Stimulated activated naive CD4-positive, alpha-beta T cell treated with Interleukin-2 at 50 U/mL for 16 hours (primary cell): ENCODE data around the gene HOXB9.

Experiments used
- DNase-seq: peaks from one replicate; lab custom pipeline; 2025; lab: John Stamatoyannopoulos, UW

The HOXB9 gene

DNA sequence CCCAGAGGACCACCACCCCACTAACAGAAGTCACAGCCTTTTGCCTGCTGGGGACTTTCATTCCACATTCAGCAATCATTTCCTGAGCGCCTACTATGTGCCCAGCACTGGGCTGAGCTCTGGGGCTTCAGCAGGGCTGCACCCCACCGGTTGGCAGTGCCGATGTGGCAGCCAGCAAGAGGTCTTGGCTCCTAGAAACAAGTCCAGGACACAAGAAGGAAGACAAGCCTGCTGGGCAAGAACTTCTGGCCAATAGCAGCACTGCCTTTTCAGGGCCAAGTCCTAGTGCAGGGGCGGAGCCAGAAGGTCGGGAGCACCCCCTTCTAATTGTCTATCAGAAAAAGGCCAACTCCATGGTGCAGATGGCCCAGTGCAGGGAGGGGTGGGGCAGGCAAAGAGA, 13.0 kb upstream of the HOXB9 start:
- no peak for DNase-seq

DNA sequence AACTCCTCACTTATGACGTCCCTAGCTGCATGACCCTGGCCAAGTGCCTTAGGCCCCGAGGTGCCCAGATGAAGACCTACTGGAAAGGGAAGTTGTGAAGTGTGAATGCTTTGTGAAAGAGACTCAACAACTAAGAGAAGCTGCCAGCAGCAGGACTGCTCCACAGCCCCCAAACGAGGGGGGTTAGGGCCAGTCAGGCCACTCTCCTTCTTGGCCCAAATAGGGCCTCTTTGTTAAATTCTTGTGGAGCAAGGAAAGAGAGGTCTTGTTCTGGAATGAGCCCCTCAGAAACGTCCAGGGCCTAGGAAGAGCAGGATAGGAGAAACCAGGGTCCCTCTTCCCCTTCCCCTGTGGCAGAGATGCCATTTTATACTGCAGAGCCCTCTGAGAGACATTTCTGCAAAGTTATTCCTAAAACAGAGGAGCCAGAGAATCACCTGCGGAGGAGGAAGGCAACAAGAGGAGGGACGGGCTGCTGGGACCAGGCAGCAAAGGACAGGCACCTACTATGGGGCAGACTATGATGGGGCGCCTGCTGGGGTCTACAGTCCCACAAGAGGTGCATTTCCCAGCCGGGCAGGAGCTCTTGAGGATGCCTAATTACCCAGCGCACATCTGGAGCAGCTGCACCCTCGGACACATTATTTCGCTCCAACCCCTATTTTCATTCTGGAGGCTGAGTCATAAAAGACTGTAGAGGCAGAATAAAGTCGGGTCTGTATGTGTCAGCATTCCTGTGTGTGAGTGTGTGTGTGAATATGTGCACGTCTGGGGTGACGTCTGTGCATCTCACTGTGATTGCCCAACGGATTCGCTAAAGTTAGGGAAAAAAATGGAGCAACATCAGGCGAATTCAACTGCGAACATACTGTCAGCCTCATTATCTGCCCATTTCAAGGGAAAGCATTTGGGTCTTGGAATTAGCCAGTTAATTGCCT, 11.4 kb upstream of the HOXB9 start:
- no peak for DNase-seq

DNA sequence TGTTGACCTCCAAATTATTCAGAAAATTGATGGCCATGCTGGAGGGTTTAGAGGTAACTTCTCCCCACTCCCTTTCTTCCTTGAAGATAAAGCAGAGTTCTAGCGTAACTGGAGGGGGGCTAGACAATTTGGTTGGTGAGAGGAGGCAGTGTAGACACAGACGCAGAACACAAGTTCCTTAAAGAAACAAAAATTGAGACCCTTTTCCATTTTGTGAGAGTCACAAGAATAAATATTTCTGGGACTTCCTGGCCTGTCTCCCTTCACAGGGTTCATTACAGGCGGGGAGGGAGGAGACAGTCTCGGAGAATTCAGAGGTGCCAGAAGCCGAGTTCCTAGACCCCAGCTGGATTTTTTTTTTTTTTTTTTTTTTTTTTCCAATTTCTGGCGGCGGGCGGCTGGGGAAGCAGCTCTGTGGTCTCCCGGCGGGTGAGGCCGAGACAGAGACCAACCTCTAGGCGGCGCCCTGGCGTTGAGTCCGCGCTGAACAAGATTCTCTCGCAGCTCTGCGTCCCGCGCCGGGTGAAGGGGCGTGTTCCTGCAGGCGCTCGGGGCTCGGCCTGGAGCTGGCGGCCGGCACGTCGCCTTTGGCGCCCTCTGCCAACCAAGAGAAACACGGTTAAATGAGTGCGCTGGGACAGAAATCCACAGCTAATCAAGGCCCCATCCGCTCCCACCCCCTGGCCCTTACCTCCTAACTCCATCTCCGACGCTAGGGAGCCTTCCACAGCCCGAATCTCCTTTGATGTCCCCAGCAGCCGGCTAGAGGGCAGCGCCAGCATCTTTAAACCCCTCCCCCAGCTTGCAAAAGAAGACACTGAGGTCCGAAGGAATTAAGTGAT, 10.2 kb upstream of the HOXB9 start:
- DNase-seq: peak; percentile 49

DNA sequence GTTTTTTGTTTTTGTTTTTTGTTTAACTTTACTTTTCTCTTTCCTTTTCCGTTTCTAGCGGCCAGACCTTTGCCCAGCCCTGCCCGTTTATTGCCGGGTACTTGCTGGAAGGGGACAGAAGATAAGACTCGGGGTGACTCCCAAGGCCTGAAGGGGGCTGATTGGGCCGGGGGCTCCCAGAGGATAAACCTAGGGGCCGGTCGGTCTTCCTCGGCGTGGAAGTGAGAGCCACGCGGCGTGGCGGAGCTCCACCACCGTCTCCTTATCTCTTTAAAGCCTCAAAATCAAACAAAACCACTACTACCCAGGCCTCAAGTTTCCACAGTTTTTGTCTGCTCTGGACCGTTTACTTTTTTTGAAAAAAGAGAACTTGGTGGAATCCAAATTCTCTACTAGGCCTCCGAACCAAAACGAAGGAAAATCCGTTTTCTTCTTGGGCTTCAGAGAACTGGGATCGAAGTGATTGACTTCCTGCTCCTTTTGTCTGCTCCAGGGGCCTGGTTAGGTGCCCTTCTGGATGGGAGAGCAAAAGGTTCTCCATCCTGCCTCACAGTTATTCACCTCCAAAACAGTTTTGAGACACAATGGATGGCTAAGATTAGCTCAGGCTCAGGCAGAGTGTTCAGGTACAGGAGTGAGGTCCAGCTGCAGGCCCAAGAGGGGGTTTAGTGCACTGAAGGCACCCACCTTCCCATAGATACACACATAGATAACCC, 8.5 kb upstream of the HOXB9 start:
- DNase-seq: no peak

DNA sequence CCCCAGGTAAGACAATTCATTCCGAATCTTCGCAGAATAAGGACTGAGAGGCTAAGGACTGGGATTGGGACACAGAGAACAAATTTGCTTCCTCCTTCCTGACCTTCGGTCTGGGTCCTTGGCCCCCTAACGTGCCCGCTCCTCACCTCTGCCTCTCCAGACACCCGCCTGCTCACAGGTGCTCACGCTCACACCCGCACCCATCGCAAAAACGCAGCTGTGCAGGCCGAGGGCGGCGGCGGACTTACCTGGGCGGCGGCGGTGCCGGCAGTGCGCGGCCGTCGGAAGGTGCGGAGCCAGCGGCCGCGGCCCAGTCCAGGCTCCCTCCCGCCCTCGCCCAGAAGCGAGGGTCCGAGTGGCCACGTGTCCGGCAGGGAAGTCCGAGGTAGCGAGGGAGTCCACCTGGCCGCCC, 7.1 kb upstream of the HOXB9 start:
- DNase-seq: no peak

DNA sequence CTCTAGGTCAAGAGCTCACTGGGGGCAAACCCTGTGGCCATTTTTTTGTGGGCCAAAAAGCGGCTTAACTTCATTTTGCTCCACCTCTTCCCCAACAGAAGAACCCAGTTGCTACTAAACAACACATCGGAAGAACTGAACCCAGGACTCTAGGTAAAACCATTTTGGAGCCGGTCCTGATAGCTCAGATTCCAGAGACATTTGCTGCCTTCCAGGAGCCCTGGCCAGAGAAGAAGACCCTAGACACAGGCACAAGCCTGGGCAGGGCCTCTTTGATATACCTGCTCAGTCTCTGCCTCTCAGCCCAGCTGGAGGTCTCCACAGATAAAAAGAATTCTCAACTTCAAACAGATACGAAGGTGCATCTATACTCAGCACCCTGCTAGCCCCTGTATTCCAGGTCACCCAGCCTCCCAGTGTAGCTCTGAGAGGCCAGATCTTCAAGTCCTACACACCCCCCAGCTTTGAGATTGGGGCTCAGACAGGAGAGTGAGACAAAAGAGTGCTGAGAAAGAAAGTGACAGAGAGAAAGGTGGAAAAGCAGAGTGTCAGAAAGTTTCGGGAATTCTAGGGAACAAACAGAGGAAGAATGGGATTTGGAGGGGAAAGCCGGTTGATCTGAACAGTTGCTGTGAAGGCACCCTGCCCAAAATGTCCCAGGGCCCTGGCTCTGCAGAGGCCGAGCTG, 6.6 kb upstream of the HOXB9 start:
- DNase-seq: no peak

DNA sequence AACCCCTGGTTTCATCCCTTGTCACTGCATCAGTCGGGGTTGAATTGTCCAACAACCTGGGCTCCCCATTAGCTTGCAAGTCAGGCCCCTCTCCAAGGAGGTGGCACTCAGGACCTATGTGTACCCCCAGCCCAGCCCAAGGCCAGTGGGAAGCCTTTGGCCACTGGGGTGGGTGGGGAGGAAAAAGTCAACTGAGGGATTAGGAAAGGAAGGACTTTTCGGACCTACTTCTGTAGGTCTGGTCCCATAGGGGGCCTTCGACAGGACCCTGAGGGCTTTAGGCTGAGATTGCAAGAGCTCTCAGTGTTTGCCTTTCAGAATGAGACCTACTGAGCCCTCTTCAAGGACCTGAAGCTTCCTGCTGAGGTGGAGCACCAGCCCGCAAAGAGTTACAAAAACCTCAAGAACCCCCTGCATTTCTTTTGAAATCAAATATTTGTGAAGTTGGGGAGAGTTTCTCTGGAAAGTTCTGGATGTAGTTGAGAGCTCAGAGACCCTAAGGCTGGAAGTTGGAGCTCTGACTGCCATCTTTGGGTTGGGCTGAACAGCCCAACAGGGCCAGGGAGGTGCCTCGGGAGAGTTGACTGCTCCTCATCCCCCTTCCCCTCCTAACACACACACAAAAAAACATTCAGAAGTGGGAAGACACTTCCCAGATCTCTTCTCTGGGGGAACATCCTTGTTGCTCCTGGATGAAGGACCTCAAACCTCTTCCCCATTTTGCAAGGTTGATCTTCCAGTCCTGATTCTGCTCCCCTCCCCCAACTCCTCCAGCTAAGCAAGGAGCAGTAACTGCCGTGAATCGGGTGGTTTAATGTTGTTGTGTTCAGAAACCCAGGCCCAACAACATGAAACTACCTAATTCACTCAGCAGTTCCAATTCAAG, 5.8 kb upstream of the HOXB9 start:
- DNase-seq: no peak

DNA sequence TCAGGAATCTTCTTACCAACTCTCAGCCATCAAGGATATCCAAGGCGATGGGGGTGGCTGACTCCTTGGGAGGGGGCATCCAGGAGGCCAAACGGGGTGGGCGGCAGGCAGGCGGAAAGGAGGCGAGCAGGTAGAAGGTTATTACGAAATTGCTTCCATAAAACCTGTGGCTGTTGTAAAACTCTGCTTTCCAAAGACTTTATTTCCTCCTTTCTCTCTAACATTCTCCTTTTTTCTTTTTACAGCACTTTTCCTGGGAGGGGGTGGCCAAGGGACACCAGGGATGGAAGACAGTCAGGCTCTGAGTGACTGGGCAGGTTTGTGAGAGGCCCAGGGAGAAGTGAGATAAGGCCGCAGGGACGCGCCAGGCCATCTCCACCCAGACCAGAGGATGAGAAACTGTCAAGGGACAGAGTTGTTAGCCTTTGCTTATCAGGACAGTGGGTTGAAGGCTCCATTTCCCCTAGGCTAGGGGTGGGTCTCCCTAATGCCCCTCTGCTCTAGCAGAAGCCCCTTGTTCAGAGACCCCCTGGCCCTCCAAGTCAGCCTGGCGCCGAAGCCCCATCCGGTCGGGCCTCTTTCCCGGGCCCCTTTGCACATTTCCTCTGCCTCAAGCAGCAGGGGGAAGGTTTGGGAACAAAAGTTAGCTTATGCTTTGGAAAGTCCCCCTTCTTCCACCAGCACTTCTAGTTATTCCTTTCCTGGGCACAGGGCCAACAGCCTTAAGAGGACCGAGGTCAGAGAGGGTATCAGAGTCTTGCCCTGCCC, 5.0 kb upstream of the HOXB9 start:
- DNase-seq: no peak

DNA sequence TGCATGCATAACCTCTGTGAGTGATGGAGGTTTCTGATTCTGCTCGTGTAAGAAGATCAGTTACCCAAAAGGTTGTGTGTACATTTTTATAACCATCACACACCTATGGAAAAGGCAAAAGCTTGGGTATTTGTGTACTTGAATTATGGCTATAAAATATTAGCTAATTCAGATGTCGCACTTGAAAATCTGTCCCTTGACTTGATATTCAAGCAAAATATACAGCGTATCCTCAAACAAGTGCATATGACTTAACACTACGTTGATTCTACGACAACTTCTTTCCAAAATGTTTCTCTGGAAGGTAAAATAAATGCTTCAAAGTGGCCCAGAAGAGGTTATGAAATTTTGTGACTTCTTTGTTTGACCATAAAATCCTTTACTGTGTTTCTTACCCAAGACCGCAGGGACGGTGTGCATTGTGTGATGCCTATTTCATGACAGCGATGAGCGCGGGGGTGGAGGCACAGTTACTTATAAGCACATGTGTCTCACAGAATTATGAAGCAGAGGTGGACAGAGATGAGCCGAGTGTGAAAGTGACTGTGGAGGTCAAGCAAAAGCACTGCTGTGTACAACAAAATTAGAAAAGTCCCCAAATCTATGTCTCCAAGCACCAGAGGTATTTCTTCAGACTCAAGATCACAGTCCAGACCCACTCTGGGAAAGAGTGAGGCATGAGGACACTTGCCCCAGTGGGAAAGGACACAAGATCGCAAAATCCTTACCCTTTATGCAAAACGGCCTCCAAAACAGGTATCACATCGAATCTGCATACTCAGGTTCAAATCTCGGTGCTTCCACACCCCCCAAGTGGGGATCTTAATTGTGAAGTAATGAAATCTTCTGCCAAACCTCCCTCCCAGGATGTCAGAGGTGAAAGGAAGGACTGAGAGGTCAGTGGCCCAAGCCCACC, 4.1 kb upstream of the HOXB9 start:
- no peak for DNase-seq

DNA sequence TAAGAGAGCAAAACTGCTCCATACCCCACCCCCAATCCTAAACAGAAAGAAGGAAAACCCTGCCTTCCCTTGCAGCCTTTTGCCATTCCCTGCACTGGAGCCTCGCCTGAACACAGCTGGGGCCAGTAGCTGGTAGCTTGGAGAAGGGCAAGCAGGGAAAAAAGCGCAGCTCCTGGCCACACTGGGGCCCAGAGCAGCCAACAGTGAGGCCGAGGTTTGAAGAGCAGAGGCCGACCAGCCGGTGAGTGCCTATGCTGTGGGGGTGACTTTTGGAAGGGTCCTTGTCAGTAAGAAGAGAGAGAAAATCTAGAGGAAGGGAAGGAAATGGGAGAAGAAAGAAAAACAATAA, 3.2 kb upstream of the HOXB9 start:
- DNase-seq: no peak

DNA sequence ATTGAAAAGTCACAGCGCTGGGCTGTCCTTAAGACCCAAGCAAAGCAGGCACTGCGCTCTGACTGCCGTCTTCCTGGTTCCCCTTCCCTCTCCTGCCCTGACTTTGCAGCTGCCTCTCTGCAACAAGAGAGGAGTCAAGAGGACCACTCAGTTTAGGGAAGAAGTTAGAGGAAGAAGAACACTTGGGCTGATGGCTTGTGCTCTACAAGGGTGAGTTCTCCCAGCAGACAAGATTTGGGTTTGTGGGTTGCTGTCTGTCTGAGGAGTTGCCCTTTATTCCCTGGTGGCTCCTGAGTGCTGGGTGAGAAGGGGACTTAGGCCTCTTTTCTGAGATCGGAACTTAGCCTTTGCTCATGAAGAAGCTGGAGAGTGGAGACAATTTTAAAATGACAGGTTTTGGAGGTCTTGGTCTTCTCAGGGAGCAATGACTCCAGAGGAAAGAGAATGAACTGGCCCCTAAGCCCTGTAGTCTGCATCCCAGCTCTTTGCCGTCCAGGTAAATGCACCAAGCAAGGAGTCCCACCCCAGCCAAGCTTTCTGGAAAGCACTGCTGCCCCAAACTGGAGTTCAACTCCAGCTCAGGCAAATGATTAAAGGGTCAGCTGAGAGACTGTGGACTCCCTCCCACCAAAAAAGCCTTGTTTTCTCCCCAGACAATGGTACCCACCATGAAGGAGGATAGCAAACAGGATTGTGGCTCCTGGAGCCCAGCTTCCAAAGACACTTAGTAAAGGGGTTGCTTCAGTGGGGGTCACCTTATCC, 2.7 kb upstream of the HOXB9 start:
- no peak for DNase-seq

DNA sequence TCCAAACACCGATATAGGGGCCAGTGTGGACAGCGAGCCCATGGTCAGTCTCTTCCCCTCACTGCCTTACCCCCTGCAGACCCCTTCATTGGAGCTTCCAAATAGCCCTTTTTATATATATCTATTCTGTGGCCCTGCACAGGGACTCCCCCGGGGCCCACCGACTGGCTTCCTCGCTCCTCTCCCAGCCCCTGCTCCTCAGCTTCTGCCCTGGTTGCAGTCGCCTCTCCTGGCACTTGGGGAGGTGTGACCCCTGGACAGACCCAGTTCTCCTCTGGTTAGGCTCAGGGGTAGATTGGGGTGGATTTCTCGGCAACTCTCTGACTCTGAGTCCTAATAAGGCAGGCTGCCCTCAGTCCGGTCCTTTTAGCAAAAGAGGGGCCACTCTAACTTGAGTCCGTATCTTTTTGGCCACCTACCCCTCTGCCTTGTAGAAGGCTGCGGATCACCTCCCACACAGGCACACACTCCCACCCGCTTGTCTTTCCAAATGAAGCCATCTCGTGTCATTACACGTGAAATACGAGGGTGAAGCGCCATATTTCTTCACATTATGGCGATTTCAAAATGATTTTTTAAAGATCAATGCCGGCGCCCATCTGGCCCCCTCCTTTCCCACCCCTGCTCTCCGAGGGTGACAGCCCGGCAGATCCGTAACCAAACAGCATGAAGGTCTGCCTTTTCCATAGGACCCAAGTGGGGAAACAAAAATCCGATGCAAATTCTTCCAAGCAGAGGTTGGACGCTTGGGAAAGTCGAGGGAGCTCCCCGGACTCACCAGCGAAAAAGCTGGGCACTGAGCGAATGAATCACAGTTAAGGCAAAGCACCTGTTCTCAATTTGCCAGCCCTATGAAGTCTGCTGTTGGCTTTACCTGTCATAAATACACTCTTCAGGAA, 1.7 kb upstream of the HOXB9 start:
- no peak for DNase-seq

DNA sequence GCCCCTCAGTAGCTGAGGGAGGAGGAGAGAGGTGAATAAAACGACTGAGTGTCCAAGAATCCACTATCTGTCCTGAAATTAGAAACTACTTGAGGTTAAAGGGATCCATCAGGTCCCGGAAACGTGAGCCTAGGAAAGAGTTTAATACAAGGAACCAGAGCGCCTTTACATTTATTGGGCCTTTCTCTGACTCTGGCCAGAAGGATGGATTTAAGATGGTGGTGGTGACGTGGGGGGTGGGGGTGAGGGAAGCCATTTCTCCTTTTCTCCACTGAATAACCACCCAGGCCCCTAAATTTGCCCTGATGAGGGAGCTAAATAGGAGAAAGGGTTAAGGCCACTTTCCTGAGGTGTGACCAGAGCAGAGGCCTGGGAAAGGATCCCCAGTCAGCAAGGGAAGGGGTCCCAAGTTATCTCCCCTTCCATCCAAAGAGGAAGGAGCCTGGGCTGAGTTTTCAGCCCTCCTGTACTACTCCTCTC, 1.0 kb upstream of the HOXB9 start:
- DNase-seq: no peak

DNA sequence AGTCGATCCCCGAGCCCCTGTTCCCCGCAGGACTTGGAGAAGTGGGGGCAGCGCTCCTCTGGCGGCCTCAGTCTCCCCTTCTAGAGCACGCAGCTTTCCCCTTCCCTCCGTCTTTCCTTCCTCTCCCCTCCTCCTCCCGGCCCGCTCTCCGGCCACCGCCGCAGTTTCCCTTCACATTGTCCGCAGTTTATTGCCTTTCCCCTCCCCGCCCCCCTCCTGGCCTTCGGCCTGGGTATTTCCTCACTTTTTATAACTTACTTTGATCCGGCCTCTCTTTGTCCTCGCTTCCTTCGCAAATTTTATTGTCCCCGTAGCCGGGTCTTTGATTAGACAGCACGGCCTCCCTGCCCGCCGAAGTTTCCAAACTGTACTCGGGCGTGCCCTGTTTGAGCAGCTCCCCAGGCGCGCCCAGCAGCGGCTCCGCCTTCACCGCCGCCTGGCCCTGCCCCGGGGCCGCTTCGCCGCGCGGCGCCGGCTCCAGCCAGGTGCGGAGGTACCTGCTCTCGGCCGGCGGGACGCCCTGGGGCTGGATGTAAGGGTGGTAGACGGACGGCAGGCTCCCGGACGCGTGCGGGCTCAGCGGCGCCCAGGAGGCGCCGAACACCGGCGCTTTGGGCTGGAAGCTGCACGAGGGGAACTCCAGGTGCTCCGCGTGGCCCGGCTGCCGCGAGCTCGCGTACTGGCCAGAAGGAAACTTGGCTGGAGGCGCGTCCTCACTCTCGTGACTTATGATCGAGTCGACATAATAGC, 488 bp downstream of the HOXB9 start:
- peak; percentile 48 for DNase-seq

DNA sequence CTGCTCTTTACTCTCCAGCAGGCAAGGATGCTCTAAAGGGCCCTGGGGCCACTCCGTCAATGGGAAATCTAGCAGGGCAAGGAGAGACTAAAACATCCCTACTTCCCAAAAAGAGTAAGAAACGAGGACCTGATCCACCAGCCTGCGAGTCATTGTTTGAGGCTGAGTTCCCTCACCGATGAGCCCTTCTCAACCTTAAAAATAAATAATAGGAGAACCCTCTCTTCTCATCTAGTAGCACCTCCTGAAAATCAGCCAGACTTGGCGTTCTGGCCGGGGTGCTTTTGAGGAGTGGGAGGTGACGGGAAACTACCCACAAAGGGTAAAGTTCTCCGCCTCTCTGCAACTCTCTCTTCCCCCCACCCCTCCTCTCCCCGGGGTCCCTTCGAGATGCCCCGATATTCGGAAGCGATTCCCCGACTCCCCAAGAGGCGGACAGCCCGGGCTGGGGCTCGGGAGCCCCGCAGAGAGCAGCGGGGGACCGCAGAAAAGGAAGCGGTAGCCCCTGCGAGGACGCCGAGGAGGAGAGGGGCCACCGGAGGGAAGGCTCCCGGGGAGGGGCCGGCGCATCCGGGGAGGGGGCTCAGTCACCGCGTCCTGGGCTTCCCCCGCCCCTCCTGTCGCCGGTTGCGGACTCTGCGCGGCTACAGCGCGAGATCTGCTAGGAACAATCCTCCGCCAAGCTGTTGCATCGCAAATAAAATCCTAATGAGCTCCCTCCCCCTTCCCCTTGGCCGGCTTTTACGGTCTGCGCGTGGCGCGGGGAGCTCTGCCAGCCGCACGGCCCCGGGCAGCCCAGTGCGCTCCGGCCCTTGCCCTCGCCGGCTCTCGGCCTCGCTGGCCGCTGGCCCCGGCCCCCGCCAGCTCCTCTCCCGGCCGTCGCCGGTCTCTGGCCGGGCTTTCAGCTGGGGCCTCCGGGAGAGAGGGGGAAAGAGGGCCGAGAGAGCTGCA, 1.3 kb downstream of the HOXB9 start:
- DNase-seq: peak; percentile 15
